Gastrocnemius medialis (tissue), 4 donors: ENCODE data around the gene RALGAPA1. TPM values are rescaled to one million over a fixed set of nuclear protein-coding genes. Genes with fewer than 3 reads are reported as not detected.

Experiments
- ATAC-seq, 2 donors: fragments of 150-250 bp; one replicate each; pipeline ENCODE4 v1.9.1; 2016
- DNase-seq, 2 donors: peaks; one replicate each; pipeline ENCODE4 v3.0.0-alpha.2; 2019
- H3K27ac ChIP-seq, 4 donors: fragments of 200-600 bp; sonication (generic); 1 replicate in 1 of 4; 2 replicates in 3 of 4; pipeline ENCODE4 v1.5.1; 2016 to 2018; ENCODE audit warnings: mild to moderate bottlenecking in 2 of 4, moderate library complexity in 1 of 4
- H3K27me3 ChIP-seq, 3 donors: fragments of 200-600 bp; sonication (generic) in 2 of 3; 1 replicate in 1 of 3; 2 replicates in 2 of 3; pipeline versions ENCODE4 v1.5.1 to v1.6.0; 2016 to 2019; ENCODE audit warnings: mild to moderate bottlenecking in 1 of 3, moderate library complexity in 1 of 3
- H3K36me3 ChIP-seq, 2 donors: fragments of 200-600 bp; sonication (generic) in 1 of 2; one replicate each; pipeline ENCODE4 v1.5.1; 2017 to 2018
- H3K4me1 ChIP-seq, 2 donors: fragments of 200-600 bp; sonication (generic) in 1 of 2; one replicate each; pipeline ENCODE4 v1.5.1; 2016 to 2017; ENCODE audit warnings: mild to moderate bottlenecking in 2 of 2
- H3K4me3 ChIP-seq, 4 donors: fragments of 200-600 bp; sonication (generic) in 3 of 4; 1 replicate in 1 of 4; 2 replicates in 3 of 4; pipeline ENCODE4 v1.5.1; 2016 to 2019; ENCODE audit warnings: mild to moderate bottlenecking in 2 of 4
- H3K9me3 ChIP-seq, 3 donors: fragments of 200-600 bp; sonication (generic) in 2 of 3; 1 replicate in 1 of 3; 2 replicates in 2 of 3; pipeline ENCODE4 v1.5.1; 2016 to 2019
- CTCF ChIP-seq, 5 experiments: fragments of 450-650 bp in 3 of 5; fragments of 200-600 bp in 2 of 5; sonication (generic) in 2 of 5; IDR thresholded peaks in 4 of 5; conservative IDR thresholded peaks in 1 of 5; 1 replicate in 4 of 5; 2 replicates in 1 of 5; pipeline ENCODE4 v1.5.1; 2016 to 2019; ENCODE audit warnings: antibody characterized with exemption in 5 of 5, mild to moderate bottlenecking in 3 of 5, moderate library complexity in 3 of 5
- POLR2A ChIP-seq, 2 donors: fragments of 450-650 bp; IDR thresholded peaks; one replicate each; pipeline ENCODE4 v1.6.1; 2017; ENCODE audit warnings: antibody characterized with exemption in 2 of 2, mild to moderate bottlenecking in 2 of 2, moderate library complexity in 2 of 2
- in situ Hi-C, 4 donors: fragments of 200-750 bp; cut with MboI; loops; one replicate each; pipeline versions ENCODE4 v1.15.0 to v1.8.0; 2017; ENCODE audit warnings: low sequenced_read_pairs in 4 of 4
- intact Hi-C: fragments of 100-400 bp; cut with DNase I; formaldehyde crosslinking; loops from one replicate; pipeline ENCODE4 v1.15.1; 2023; ENCODE audit warnings: low total_unique reads
- total RNA-seq, 4 donors: library from RNA; depleted of rRNA; stranded (reverse); fragments of >200 nt; gene quantifications; one replicate each; pipeline versions ENCODE4 v1.1.0 to v1.2.3, GENCODE V29; 2016

The RALGAPA1 gene
- total RNA-seq, 4 donors from 2014 or later, result 26.0 to 55.9 (median 30.2) TPM

GRCh38 chr14:35835208-35835982 lies 26.3 kb upstream of the RALGAPA1 start:
- ATAC-seq, result no peak

GRCh38 chr14:35829449-35829848 lies 20.4 kb upstream of the RALGAPA1 start:
- Histone ChIP-seq H3K27me3 (no peaks in the 10 kb centered on the region), H3K27ac (no peak overlapping the region), H3K4me1 (peaks cover 0 to 15% of the 10 kb centered on the region in 2 donors), H3K9me3 (no peaks in the 10 kb centered on the region), H3K36me3 (peaks cover 0 to 25% of the 10 kb centered on the region in 2 donors), H3K4me3 (no peak overlapping the region)
- ATAC-seq, result no peak
- intact Hi-C loops, result loop anchor here (10.0 kb wide), 1 partner anchor 705 kb away; the partner anchor contains the start of genes PPP2R3C and PRORP
- no peak for DNase-seq
- no peak for TF ChIP-seq CTCF (IDR thresholded peaks at IDR 0.05 in 4 of 5, conservative IDR thresholded peaks at IDR 0.05 in 1 of 5)
- no peak for TF ChIP-seq POLR2A (IDR thresholded peaks at IDR 0.05)
- in situ Hi-C loops, result no loop called here

More at GRCh38 chr14:35835208-35835982, 26.3 kb upstream of the RALGAPA1 start:
- H3K4me1 ChIP-seq, result peaks cover 0 to 5% of the 10 kb centered on the region in 2 donors
- TF ChIP-seq POLR2A (IDR thresholded peaks at IDR 0.05), result no peak
- TF ChIP-seq CTCF (IDR thresholded peaks at IDR 0.05 in 4 of 5, conservative IDR thresholded peaks at IDR 0.05 in 1 of 5), result no peak
- H3K36me3 ChIP-seq, result peaks cover 0 to 48% of the 10 kb centered on the region in 2 donors
- no peak overlapping the region for H3K4me3 ChIP-seq
- H3K27ac ChIP-seq, result no peak overlapping the region
- no peak for DNase-seq
- H3K9me3 ChIP-seq, result no peaks in the 10 kb centered on the region
- no peaks in the 10 kb centered on the region for H3K27me3 ChIP-seq
- in situ Hi-C loops (no loop called here), intact Hi-C loops (no loop called here)

GRCh38 chr14:35827678-35828472 lies 18.8 kb upstream of the RALGAPA1 start:
- Histone ChIP-seq H3K27ac (no peak overlapping the region), H3K9me3 (no peaks in the 10 kb centered on the region), H3K4me3 (peak overlapping the region in 1 of 4 donors; percentile 84), H3K27me3 (no peaks in the 10 kb centered on the region), H3K4me1 (peaks cover 0 to 15% of the 10 kb centered on the region in 2 donors), H3K36me3 (peaks cover 0 to 11% of the 10 kb centered on the region in 2 donors)
- intact Hi-C loops, result loop anchor here (10.0 kb wide), 1 partner anchor 703 kb away; the partner anchor contains the start of genes PPP2R3C and PRORP
- in situ Hi-C loops, result no loop called here
- DNase-seq, result no peak
- no peak for ATAC-seq
- no peak for TF ChIP-seq CTCF (IDR thresholded peaks at IDR 0.05 in 4 of 5, conservative IDR thresholded peaks at IDR 0.05 in 1 of 5)
- TF ChIP-seq POLR2A (IDR thresholded peaks at IDR 0.05), result no peak

GRCh38 chr14:35826952-35827416 lies 17.9 kb upstream of the RALGAPA1 start:
- peak overlapping the region; percentile 74 to 91 (median 88) for H3K4me3 ChIP-seq
- DNase-seq (no peak), ATAC-seq (no peak)
- in situ Hi-C loops (no loop called here), intact Hi-C loops (loop anchor here (1.0 to 10.0 kb wide), 2 partner anchors 18 to 702 kb away; partner anchors contain the start of genes PPP2R3C, PRORP and RALGAPA1)
- H3K27ac ChIP-seq, result peak overlapping the region; percentile 89 to 98 (median 96)
- no peak for TF ChIP-seq CTCF (IDR thresholded peaks at IDR 0.05 in 4 of 5, conservative IDR thresholded peaks at IDR 0.05 in 1 of 5)
- no peak for TF ChIP-seq POLR2A (IDR thresholded peaks at IDR 0.05)
- H3K9me3 ChIP-seq, result no peaks in the 10 kb centered on the region
- peaks cover 0 to 15% of the 10 kb centered on the region in 2 donors for H3K4me1 ChIP-seq
- no peaks in the 10 kb centered on the region for H3K27me3 ChIP-seq
- H3K36me3 ChIP-seq, result peaks cover 0 to 8% of the 10 kb centered on the region in 2 donors
